RWPE1 (cell line): ENCODE measurements around the gene TRIM14.
"Not testable (repeated sequence)": the region's sequence is repeated elsewhere in the genome, so short reads cannot be mapped to it uniquely, and the experiment has no call there.

ENCODE experiments used
- CTCF ChIA-PET: fragments of 350-600 bp; sonication (Branson Sonifier 250); formaldehyde crosslinking; extraction: SDS; loops from one replicate; lab custom pipeline; 2021; lab: Yijun Ruan, JAX
- POLR2A ChIA-PET: fragments of 400-600 bp; formaldehyde crosslinking; extraction: SDS; loops from one replicate; lab custom pipeline; 2020; ENCODE audit warnings: antibody characterized with exemption; ENCODE audit not compliant: low non-redundant PET; lab: Yijun Ruan, JAX
- DNase-seq: peaks from one replicate; pipeline ENCODE4 v3.0.0; 2012; ENCODE audit warnings: low spot score
- H3K27ac ChIP-seq: fragments of 450-650 bp; 2 replicates; pipeline ENCODE4 v1.5.1; 2017
- TF ChIP-seq, protein P1 (sequence below): fragments of 450-650 bp; conservative IDR thresholded peaks from 2 replicates; pipeline ENCODE4 v1.5.1; 2017; ENCODE audit warnings: low read depth, mild to moderate bottlenecking

TRIM14 gene

DNA sequence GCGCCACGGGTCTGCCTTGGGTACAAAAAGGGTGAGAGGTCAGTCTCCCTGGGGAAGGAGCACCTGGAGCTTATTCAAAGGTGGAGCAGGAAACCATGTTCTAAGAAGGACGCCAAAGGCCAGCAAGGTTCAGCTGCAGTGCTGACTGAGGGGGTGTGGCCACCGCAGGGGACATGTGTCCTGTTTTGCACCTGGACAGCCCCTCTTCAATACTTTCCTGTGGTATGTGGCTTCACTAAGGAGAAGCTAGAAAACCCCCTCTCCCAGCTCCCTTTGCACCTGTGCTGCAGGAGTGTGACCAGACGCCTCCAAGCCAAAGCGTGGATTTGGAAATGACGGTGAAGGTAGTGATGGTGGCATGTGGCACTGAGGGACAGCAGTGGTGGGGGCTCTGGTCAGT, 23.6 kb downstream of the TRIM14 start:
- H3K27ac ChIP-seq: no peak overlapping the region
- no peak for DNase-seq
- POLR2A ChIA-PET: interaction anchor here (0.6 kb wide), 1 partner anchor 9 kb away, joined by 3 read pairs; no protein-coding TSS in a partner anchor
- TF ChIP-seq, protein P1, sequence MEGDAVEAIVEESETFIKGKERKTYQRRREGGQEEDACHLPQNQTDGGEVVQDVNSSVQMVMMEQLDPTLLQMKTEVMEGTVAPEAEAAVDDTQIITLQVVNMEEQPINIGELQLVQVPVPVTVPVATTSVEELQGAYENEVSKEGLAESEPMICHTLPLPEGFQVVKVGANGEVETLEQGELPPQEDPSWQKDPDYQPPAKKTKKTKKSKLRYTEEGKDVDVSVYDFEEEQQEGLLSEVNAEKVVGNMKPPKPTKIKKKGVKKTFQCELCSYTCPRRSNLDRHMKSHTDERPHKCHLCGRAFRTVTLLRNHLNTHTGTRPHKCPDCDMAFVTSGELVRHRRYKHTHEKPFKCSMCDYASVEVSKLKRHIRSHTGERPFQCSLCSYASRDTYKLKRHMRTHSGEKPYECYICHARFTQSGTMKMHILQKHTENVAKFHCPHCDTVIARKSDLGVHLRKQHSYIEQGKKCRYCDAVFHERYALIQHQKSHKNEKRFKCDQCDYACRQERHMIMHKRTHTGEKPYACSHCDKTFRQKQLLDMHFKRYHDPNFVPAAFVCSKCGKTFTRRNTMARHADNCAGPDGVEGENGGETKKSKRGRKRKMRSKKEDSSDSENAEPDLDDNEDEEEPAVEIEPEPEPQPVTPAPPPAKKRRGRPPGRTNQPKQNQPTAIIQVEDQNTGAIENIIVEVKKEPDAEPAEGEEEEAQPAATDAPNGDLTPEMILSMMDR: no peak
- CTCF ChIA-PET: interaction anchor here (0.6 kb wide), 1 partner anchor 8 kb away, joined by 3 read pairs; no protein-coding TSS in a partner anchor

DNA sequence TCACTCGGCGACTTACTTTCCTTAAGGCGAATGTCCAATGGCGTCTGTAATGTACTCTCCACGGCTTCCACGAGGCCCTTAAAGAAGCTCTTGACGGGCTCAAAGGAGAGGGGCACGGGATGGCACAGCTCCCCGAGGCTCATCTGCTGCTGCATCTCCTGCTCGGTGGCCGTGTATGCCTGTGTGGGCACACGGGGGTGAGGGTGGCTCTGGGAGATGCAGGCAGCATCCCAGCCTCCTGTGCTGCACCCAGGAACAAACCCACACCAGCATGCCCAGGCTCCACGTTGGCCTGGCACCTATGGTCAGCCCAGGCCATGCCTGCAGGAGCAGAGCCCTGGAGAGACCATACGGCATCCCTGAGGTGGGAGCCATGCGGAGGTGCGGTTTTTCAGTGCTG, 24.2 kb downstream of the TRIM14 start:
- TF ChIP-seq, protein P1: no peak
- CTCF ChIA-PET: interaction anchor here (0.6 to 0.7 kb wide), 2 partner anchors 7 to 394 kb away, joined by 3 read pairs; no protein-coding TSS in a partner anchor

DNA sequence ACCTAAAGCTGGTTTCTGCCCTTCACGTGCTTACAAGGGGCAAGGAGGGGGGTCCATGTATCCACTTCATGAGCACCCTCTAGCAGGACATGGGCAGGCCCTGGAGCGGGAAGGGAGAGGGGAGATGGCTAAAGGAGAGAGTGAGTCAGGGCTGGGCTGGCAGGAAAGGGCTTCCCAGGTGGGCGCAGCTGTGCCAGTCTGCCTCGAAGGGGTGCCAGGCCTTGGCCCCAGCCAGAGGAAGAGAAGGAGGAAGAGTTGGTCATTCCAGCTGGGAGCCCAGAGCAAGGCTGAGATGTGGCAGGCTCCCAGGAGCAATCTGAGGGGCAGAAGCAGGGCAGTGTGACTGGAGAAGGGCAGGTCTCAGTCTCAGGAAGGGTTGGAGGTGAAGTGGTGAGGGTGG, 24.7 kb downstream of the TRIM14 start:
- TF ChIP-seq, protein P1: no peak
- no peak overlapping the region for H3K27ac ChIP-seq
- DNase-seq: no peak
- CTCF ChIA-PET: interaction anchor here (0.7 kb wide), 1 partner anchor 394 kb away, joined by 3 read pairs; no protein-coding TSS in a partner anchor
- POLR2A ChIA-PET: no interaction called here

More for the DNA sequence above, 24.2 kb downstream of the TRIM14 start:
- DNase-seq: no peak
- no peak overlapping the region for H3K27ac ChIP-seq
- POLR2A ChIA-PET: interaction anchor here (0.6 kb wide), 1 partner anchor 8 kb away, joined by 3 read pairs; no protein-coding TSS in a partner anchor

DNA sequence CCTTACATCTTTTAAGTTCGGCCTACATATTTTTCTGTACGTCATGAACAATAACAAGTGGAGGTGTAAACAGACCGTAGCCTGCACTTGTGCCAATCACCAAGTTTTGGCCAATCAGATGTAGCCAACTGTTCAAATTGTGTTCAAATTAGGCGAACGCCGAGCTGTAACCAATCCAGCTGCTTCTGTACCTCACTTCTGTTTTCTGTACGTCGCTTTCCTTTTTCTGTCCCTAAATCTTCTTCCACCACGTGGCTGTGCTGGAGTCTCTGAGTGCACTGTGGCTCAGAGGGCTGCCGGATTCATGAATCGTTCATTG, 26.4 kb downstream of the TRIM14 start:
- ChIA-PET CTCF (interaction anchor here (0.8 to 1.3 kb wide), 4 partner anchors 11 to 28 kb away, joined by 3 to 4 read pairs (median 4); no protein-coding TSS in a partner anchor), POLR2A (no interaction called here)
- TF ChIP-seq, protein P1: no peak
- DNase-seq: no peak
- H3K27ac ChIP-seq: no peak overlapping the region

- DNase-seq: no peak
- ChIA-PET POLR2A (no interaction called here), CTCF (interaction anchor here (0.6 to 1.3 kb wide), 4 partner anchors 10 to 29 kb away, joined by 3 to 4 read pairs (median 3); no protein-coding TSS in a partner anchor)
- no peak overlapping the region for H3K27ac ChIP-seq
- TF ChIP-seq, protein P1: no peak
Observed at GRCh38 chr9:98091735-98092612, 27.0 kb downstream of the TRIM14 start.

GRCh38 chr9:98090674-98091073, 28.3 kb downstream of the TRIM14 start:
- DNase-seq, CTCF ChIA-PET: not testable (repeated sequence)
- POLR2A ChIA-PET: interaction anchor here (0.6 kb wide), 1 partner anchor 169 kb away, joined by 3 read pairs; no protein-coding TSS in a partner anchor

More at GRCh38 chr9:98090674-98091073, 28.3 kb downstream of the TRIM14 start:
- H3K27ac ChIP-seq: not testable (repeated sequence)
